ENCODE measurements around the gene RAB37.

The RAB37 gene

DNA sequence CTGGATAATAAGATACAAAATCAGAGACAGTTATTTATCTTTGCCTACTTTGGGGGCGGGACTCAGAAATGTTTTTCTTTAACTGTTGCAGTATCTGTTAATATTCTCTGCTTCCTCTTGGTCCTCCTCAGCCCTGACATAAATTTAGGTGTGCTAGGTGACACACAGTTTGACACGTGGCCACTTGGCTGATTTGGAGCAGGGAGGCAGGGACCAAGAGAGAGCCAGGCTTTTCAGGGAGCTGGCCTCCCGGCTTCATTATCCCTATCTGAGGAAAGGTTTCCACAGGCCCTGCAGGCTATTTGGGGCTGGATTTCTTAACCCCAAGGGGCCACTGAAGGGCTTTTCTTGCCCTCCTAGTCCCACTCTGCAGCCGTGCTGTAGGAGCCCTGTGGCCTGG, 59.2 kb downstream of the RAB37 start:
- no peak overlapping the region for H3K4me2 ChIP-seq (ENCODE audit: low read depth, low read length, poor library complexity, severe bottlenecking)
- H3K4me3 ChIP-seq (ENCODE audit: low read length, poor library complexity, severe bottlenecking): no peak overlapping the region
- H3K9me3 ChIP-seq (ENCODE audit: insufficient read depth, low read depth, low read length): no peaks in the 10 kb centered on the region
- H3K79me2 ChIP-seq (ENCODE audit: insufficient read depth, low read length): no peaks in the 10 kb centered on the region
- H3K4me1 ChIP-seq (ENCODE audit: insufficient read depth, low read length, poor library complexity, severe bottlenecking): peaks cover 10% of the 10 kb centered on the region
- H3K9me2 ChIP-seq (replicated peaks; ENCODE audit: low read depth, low read length): no peaks in the 10 kb centered on the region
- H3K27me3 ChIP-seq (ENCODE audit: insufficient read depth, low read length, poor library complexity, severe bottlenecking): no peaks in the 10 kb centered on the region
- TF ChIP-seq, protein P1, sequence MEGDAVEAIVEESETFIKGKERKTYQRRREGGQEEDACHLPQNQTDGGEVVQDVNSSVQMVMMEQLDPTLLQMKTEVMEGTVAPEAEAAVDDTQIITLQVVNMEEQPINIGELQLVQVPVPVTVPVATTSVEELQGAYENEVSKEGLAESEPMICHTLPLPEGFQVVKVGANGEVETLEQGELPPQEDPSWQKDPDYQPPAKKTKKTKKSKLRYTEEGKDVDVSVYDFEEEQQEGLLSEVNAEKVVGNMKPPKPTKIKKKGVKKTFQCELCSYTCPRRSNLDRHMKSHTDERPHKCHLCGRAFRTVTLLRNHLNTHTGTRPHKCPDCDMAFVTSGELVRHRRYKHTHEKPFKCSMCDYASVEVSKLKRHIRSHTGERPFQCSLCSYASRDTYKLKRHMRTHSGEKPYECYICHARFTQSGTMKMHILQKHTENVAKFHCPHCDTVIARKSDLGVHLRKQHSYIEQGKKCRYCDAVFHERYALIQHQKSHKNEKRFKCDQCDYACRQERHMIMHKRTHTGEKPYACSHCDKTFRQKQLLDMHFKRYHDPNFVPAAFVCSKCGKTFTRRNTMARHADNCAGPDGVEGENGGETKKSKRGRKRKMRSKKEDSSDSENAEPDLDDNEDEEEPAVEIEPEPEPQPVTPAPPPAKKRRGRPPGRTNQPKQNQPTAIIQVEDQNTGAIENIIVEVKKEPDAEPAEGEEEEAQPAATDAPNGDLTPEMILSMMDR (conservative IDR thresholded peaks at IDR 0.05; ENCODE audit: low read length): no peak
- no peak for TF ChIP-seq EZH2phosphoT487 (IDR thresholded peaks at IDR 0.05; ENCODE audit: borderline replicate concordance)
- no peak overlapping the region for H2AFZ ChIP-seq (ENCODE audit: low read length)
- H3F3A ChIP-seq (ENCODE audit: low read depth): no peaks in the 10 kb centered on the region
- H3K36me3 ChIP-seq (ENCODE audit: insufficient read depth, low read length): peaks cover 37% of the 10 kb centered on the region; the same call in 1 of the 2 replicates
- H3K9ac ChIP-seq (ENCODE audit: low read depth, low read length, poor library complexity, severe bottlenecking): no peak overlapping the region
- H4K20me1 ChIP-seq (ENCODE audit: insufficient read depth, low read length, poor library complexity, severe bottlenecking): no peaks in the 10 kb centered on the region

DNA sequence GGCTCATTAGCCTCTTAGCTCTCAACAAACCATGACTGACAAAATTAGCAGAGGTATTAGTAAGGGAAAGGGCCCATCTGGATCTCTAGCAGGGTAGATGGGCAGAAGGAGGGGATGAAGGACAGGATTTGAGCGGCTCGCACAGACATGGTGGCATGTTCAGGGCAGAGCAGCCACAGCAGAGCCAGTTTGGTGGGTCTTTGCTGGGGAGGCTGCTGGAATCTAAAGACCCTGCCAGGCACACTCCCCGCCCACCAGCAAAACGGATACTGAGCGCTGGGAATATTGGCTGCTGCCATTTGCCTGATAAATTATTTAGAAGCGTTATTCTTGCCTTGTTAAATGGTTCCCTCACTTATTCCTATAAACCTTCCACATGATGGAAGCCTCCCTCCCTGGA, 59.8 kb downstream of the RAB37 start:
- no peak overlapping the region for H2AFZ ChIP-seq (ENCODE audit: low read length)
- no peaks in the 10 kb centered on the region for H3F3A ChIP-seq (ENCODE audit: low read depth)
- H3K9ac ChIP-seq (ENCODE audit: low read depth, low read length, poor library complexity, severe bottlenecking): no peak overlapping the region
- H3K4me2 ChIP-seq (ENCODE audit: low read depth, low read length, poor library complexity, severe bottlenecking): peak overlapping the region; percentile 24
- no peak overlapping the region for H3K4me3 ChIP-seq (ENCODE audit: low read length, poor library complexity, severe bottlenecking)
- H3K9me3 ChIP-seq (ENCODE audit: insufficient read depth, low read depth, low read length): no peaks in the 10 kb centered on the region
- no peaks in the 10 kb centered on the region for H3K79me2 ChIP-seq (ENCODE audit: insufficient read depth, low read length)
- H3K36me3 ChIP-seq (ENCODE audit: insufficient read depth, low read length): peaks cover 37% of the 10 kb centered on the region; the same call in 1 of the 2 replicates
- no peaks in the 10 kb centered on the region for H3K27me3 ChIP-seq (ENCODE audit: insufficient read depth, low read length, poor library complexity, severe bottlenecking)
- H4K20me1 ChIP-seq (ENCODE audit: insufficient read depth, low read length, poor library complexity, severe bottlenecking): no peaks in the 10 kb centered on the region
- peaks cover 9% of the 10 kb centered on the region for H3K4me1 ChIP-seq (ENCODE audit: insufficient read depth, low read length, poor library complexity, severe bottlenecking)
- TF ChIP-seq, protein P1 (conservative IDR thresholded peaks at IDR 0.05; ENCODE audit: low read length): no peak
- TF ChIP-seq EZH2phosphoT487 (IDR thresholded peaks at IDR 0.05; ENCODE audit: borderline replicate concordance): no peak
- H3K9me2 ChIP-seq (replicated peaks; ENCODE audit: low read depth, low read length): no peaks in the 10 kb centered on the region

All from Loucy (cell line).